ENCODE results near the gene CCDC9B.

CCDC9B gene

GRCh38 chr15:40352281-40352901 lies 11.7 kb upstream of the CCDC9B start:
- no peak for DNase-seq (ENCODE audit: low spot score)
- TF ChIP-seq CTCF (IDR thresholded peaks at IDR 0.05; ENCODE audit: borderline replicate concordance, control extremely low read depth, extremely low read depth, insufficient read depth, missing control alignments): no peak
- in situ Hi-C loops (cut with MboI; ENCODE audit: low sequenced_read_pairs, unreplicated experiment): no loop called here

GRCh38 chr15:40349163-40349562 lies 8.4 kb upstream of the CCDC9B start:
- no peak for TF ChIP-seq CTCF (IDR thresholded peaks at IDR 0.05; ENCODE audit: borderline replicate concordance, control extremely low read depth, extremely low read depth, insufficient read depth, missing control alignments)
- no peak for DNase-seq (ENCODE audit: low spot score)
- in situ Hi-C loops (cut with MboI; ENCODE audit: low sequenced_read_pairs, unreplicated experiment): loop anchor here (5.0 kb wide), 1 partner anchor 73 kb away; no protein-coding TSS in a partner anchor

- in situ Hi-C loops (cut with MboI; ENCODE audit: low sequenced_read_pairs, unreplicated experiment): loop anchor here (5.0 kb wide), 1 partner anchor 74 kb away; no protein-coding TSS in a partner anchor
- no peak for TF ChIP-seq CTCF (IDR thresholded peaks at IDR 0.05; ENCODE audit: borderline replicate concordance, control extremely low read depth, extremely low read depth, insufficient read depth, missing control alignments)
- DNase-seq (ENCODE audit: low spot score): no peak
These were observed 7.7 kb upstream of the CCDC9B start for GRCh38 chr15:40348474-40348870.

GRCh38 chr15:40347559-40348473 lies 7.1 kb upstream of the CCDC9B start:
- no peak for DNase-seq (ENCODE audit: low spot score)
- no peak for TF ChIP-seq CTCF (IDR thresholded peaks at IDR 0.05; ENCODE audit: borderline replicate concordance, control extremely low read depth, extremely low read depth, insufficient read depth, missing control alignments)

GRCh38 chr15:40346579-40347558 lies 6.1 kb upstream of the CCDC9B start:
- in situ Hi-C loops (cut with MboI; ENCODE audit: low sequenced_read_pairs, unreplicated experiment): loop anchor here (5.0 kb wide), 1 partner anchor 75 kb away; no protein-coding TSS in a partner anchor
- DNase-seq (ENCODE audit: low spot score): no peak
- no peak for TF ChIP-seq CTCF (IDR thresholded peaks at IDR 0.05; ENCODE audit: borderline replicate concordance, control extremely low read depth, extremely low read depth, insufficient read depth, missing control alignments)

More at GRCh38 chr15:40347559-40348473, 7.1 kb upstream of the CCDC9B start:
- in situ Hi-C loops (cut with MboI; ENCODE audit: low sequenced_read_pairs, unreplicated experiment): loop anchor here (5.0 kb wide), 1 partner anchor 74 kb away; no protein-coding TSS in a partner anchor
